LNCAP (cell line): ENCODE data around the gene AGRN.

Experiments
- TF ChIP-seq, protein P1 (sequence below): fragments of 450-650 bp; IDR thresholded peaks from 2 replicates; pipeline ENCODE4 v1.5.1; 2017; ENCODE audit warnings: mild to moderate bottlenecking

The AGRN gene

DNA sequence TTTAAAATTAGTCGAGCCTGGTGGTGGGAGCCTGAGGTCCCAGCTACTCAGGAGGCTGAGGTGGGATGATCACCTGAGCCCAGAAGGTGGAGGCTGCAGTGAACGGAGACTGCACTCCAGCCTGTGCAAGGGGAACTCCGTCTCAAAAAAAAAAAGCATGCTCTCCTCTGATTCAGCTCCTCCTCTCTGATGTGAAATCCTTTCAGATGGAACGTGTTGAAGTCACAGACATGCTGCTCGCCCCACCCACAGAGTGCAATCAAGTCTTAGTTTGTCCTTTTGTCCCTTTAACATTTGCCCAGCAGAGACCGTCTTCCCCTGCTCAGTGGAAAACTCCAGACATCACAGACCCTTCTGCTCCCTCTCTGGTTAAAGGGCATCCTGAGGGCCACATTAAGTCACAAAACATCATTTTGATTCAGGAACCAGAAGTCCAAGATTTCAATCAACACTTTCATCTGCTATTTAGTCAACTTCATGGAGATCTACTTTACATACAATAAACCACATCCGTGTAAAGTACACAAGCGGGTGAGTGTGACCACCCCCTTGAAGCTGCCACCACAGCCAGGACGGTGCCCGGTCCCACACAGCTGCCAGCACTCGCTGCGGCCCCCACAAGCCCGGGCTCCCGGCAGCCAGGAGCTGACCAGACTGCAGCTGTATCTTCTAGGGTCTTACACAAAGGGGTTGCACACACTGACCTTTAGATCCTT, 73.1 kb downstream of the AGRN start:
- TF ChIP-seq, protein P1, sequence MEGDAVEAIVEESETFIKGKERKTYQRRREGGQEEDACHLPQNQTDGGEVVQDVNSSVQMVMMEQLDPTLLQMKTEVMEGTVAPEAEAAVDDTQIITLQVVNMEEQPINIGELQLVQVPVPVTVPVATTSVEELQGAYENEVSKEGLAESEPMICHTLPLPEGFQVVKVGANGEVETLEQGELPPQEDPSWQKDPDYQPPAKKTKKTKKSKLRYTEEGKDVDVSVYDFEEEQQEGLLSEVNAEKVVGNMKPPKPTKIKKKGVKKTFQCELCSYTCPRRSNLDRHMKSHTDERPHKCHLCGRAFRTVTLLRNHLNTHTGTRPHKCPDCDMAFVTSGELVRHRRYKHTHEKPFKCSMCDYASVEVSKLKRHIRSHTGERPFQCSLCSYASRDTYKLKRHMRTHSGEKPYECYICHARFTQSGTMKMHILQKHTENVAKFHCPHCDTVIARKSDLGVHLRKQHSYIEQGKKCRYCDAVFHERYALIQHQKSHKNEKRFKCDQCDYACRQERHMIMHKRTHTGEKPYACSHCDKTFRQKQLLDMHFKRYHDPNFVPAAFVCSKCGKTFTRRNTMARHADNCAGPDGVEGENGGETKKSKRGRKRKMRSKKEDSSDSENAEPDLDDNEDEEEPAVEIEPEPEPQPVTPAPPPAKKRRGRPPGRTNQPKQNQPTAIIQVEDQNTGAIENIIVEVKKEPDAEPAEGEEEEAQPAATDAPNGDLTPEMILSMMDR: no peak

- TF ChIP-seq, protein P1: no peak
Observed at GRCh38 chr1:1093610-1093943, 73.7 kb downstream of the AGRN start.

- TF ChIP-seq, protein P1: no peak
Observed at GRCh38 chr1:1094981-1095380, 75.1 kb downstream of the AGRN start.

DNA sequence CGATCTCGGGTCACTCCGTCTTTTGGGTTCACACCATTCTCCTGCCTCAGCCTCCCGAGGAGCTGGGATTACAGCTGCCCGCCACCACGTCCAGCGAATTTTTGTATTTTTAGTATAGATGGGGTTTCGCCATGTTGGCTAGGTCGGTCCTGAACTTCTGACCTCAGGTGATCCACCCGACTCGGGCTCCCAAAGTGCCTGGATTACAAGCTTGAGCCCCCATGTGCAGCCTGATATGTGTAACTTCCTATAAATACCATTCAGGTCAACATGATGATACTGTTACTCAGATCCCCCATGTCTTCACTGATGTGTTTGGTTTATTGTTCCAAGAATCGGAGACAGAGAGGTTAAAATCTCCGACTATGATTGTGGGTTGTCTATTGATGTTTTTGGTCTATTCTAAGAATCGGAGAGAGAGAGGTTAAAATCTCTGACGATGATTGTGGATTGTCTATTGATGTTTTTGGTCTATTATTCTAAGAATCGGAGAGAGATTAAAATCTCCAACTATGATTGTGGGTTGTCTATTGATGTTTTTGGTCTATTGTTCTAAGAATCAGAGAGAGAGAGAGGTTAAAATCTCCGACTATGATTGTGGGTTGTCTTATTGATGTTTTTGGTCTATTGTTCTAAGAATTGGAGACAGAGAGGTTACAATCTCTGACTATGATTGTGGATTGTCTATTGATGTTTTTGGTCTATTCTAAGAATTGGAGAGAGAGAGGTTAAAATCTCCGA, 78.9 kb downstream of the AGRN start:
- TF ChIP-seq, protein P1: no peak

DNA sequence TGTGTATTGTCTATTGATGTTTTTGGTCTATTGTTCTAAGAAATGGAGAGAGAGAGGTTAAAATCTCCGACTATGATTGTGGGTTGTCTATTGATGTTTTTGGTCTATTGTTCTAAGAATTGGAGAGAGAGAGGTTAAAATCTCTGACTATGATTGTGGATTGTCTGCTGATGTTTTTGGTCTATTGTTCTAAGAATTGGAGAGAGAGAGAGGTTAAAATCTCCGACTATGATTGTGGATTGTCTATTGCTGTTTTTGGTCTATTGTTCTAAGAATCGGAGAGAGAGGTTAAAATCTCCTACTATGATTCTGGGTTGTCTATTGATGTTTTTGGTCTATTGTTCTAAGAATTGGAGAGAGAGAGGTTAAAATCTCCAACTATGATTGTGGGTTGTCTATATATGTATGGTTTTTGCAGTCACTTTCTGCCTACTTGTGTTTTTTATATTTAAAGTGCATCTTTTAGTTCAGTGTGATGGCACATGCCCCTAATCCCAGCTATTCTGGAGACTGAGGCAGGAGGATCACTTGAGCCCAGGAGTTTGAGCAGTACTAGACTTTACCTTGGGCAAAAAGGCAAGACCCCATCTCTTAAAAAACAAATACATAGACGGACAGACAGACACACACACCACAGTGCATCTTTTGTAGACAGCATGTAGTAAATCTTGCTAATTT, 79.7 kb downstream of the AGRN start:
- TF ChIP-seq, protein P1: no peak

DNA sequence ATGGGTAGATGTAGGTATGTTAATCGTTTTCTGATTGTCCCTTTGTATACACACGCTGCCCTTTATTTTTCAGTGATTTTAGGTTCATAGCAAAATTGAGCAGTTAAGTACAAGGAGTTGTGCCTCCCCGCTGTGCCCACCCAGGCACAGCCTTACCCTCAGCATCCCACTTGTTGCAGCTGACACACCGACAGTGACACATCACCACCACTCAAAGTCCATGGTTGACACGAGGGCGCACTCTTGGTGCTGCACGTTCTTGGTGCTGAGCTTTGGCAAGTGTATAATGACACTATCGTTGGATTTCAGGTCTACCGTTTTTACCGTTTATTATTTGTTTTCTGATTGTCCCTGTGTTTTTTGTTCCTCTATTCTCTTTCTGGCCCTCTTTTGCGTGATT, 80.4 kb downstream of the AGRN start:
- TF ChIP-seq, protein P1: no peak

- TF ChIP-seq, protein P1: no peak
Observed at GRCh38 chr1:1101503-1101902, 81.6 kb downstream of the AGRN start.
